Neural progenitor cell (in vitro differentiated cells): ENCODE results near the gene CDKN1A. TPM values are rescaled to one million over a fixed set of nuclear protein-coding genes. Genes with fewer than 3 reads are reported as not detected.

ENCODE experiments used
- DNase-seq: peaks from one replicate; pipeline ENCODE4 v3.0.0-alpha.2; 2016; ENCODE audit warnings: low spot score
- H2AFZ ChIP-seq: fragments of 200-600 bp; sonication (generic); replicated peaks from 2 replicates; pipeline ENCODE4 v1.6.1; 2016; ENCODE audit warnings: antibody characterized with exemption
- H3F3A ChIP-seq: fragments of 200-600 bp; sonication (generic); 2 replicates; pipeline ENCODE4 v1.6.1; 2016; ENCODE audit warnings: antibody characterized with exemption, low read depth
- H3K27ac ChIP-seq: fragments of 200-600 bp; sonication (generic); 2 replicates; pipeline ENCODE4 v1.5.1; 2016; ENCODE audit warnings: mild to moderate bottlenecking
- H3K27me3 ChIP-seq: fragments of 200-600 bp; sonication (generic); 2 replicates; pipeline ENCODE4 v1.6.1; 2016; ENCODE audit warnings: mild to moderate bottlenecking, moderate library complexity
- H3K36me3 ChIP-seq: fragments of 200-600 bp; sonication (generic); 2 replicates; pipeline ENCODE4 v1.5.1; 2016
- H3K4me1 ChIP-seq: fragments of 200-600 bp; sonication (generic); 2 replicates; pipeline ENCODE4 v1.6.1; 2016; ENCODE audit warnings: mixed run types
- H3K4me2 ChIP-seq: fragments of 200-600 bp; sonication (generic); 2 replicates; pipeline ENCODE4 v1.6.1; 2016
- H3K4me3 ChIP-seq: fragments of 200-600 bp; sonication (generic); 2 replicates; pipeline ENCODE4 v1.5.1; 2016
- H3K79me2 ChIP-seq: fragments of 200-600 bp; sonication (generic); 2 replicates; pipeline ENCODE4 v1.6.1; 2016; ENCODE audit warnings: low read depth
- H3K9ac ChIP-seq: fragments of 200-600 bp; sonication (generic); 2 replicates; pipeline ENCODE4 v1.6.1; 2016
- H3K9me3 ChIP-seq: fragments of 200-600 bp; sonication (generic); 2 replicates; pipeline ENCODE4 v1.5.1; 2016; ENCODE audit warnings: low read depth
- H4K20me1 ChIP-seq: fragments of 200-600 bp; sonication (generic); 2 replicates; pipeline ENCODE4 v1.6.1; 2016; ENCODE audit warnings: low read depth
- H3K27ac Mint-ChIP-seq: 3 replicates; pipeline ENCODE4 v1.8.0; 2021; ENCODE audit warnings: mixed read lengths
- H3K27me3 Mint-ChIP-seq: 2 replicates; pipeline ENCODE4 v1.8.0; 2022; ENCODE audit warnings: low read depth, mild to moderate bottlenecking, inconsistent platforms, moderate library complexity, mixed read lengths; ENCODE audit not compliant: insufficient read depth
- H3K36me3 Mint-ChIP-seq: 3 replicates; pipeline ENCODE4 v1.8.0; 2021; ENCODE audit warnings: mixed read lengths
- H3K4me1 Mint-ChIP-seq: 3 replicates; pipeline ENCODE4 v1.8.0; 2021; ENCODE audit warnings: mixed read lengths
- H3K4me3 Mint-ChIP-seq: 3 replicates; pipeline ENCODE4 v1.8.0; 2021; ENCODE audit warnings: mild to moderate bottlenecking, moderate library complexity, mixed read lengths
- H3K9me3 Mint-ChIP-seq: 3 replicates; pipeline ENCODE4 v1.8.0; 2020; ENCODE audit warnings: mixed read lengths
- EZH2 ChIP-seq: fragments of 200-600 bp; sonication (generic); IDR thresholded peaks from 2 replicates; pipeline ENCODE4 v1.6.1; 2017; ENCODE audit warnings: antibody characterized with exemption, mild to moderate bottlenecking, moderate library complexity
- EZH2phosphoT487 ChIP-seq: fragments of 200-600 bp; sonication (generic); IDR thresholded peaks from 2 replicates; pipeline ENCODE4 v1.6.1; 2017; ENCODE audit warnings: antibody characterized with exemption
- total RNA-seq: library from RNA; depleted of rRNA; stranded (reverse); fragments of >200 nt; gene quantifications from 2 replicates; pipeline ENCODE4 v1.2.3, GENCODE V29; 2015; ENCODE audit warnings: low replicate concordance
- TF ChIP-seq, protein P1 (sequence below): fragments of 200-600 bp; sonication (generic); IDR thresholded peaks from 2 replicates; pipeline ENCODE4 v1.5.1; 2017; ENCODE audit warnings: antibody characterized with exemption, mild to moderate bottlenecking

The CDKN1A gene
- total RNA-seq, 1 donor from 2014 or later, result 7.0 TPM

DNA sequence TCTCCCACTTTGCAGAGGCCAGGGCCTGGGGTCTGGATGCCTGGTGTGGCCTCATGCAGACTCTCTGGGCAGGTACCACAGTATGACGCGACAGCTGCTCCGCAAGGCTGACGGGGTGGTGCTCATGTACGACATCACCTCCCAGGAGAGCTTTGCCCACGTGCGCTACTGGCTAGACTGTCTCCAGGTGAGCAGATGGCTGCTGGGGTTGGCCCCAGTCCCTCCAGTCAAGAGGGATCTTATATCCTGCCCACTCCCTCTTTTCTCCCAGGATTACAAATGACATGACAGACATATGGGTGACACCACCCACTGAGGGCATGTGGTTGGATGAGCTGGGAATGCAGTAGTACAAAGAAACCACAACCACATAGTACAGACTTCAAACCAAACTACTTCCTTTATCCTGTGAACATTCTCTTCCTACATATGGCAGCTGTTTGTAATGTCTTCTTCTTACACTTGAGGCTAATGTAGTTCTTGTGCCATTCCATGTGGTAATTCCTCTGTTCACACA, 49.0 kb downstream of the CDKN1A start:
- H3K36me3 ChIP-seq, result no peaks in the 10 kb centered on the region
- TF ChIP-seq, protein P1, sequence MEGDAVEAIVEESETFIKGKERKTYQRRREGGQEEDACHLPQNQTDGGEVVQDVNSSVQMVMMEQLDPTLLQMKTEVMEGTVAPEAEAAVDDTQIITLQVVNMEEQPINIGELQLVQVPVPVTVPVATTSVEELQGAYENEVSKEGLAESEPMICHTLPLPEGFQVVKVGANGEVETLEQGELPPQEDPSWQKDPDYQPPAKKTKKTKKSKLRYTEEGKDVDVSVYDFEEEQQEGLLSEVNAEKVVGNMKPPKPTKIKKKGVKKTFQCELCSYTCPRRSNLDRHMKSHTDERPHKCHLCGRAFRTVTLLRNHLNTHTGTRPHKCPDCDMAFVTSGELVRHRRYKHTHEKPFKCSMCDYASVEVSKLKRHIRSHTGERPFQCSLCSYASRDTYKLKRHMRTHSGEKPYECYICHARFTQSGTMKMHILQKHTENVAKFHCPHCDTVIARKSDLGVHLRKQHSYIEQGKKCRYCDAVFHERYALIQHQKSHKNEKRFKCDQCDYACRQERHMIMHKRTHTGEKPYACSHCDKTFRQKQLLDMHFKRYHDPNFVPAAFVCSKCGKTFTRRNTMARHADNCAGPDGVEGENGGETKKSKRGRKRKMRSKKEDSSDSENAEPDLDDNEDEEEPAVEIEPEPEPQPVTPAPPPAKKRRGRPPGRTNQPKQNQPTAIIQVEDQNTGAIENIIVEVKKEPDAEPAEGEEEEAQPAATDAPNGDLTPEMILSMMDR, result no peak
- TF ChIP-seq EZH2phosphoT487 (no peak), EZH2 (no peak)
- Mint-ChIP-seq H3K27me3 (peaks cover 6% of the 10 kb centered on the region), H3K9me3 (no peaks in the 10 kb centered on the region), H3K36me3 (no peaks in the 10 kb centered on the region), H3K4me3 (no peak overlapping the region), H3K27ac (no peak overlapping the region), H3K4me1 (peaks cover 39% of the 10 kb centered on the region)
- H3K9me3 ChIP-seq, result no peaks in the 10 kb centered on the region
- no peak overlapping the region for H3K4me2 ChIP-seq
- no peak overlapping the region for H3K9ac ChIP-seq
- peaks cover 8% of the 10 kb centered on the region for H3F3A ChIP-seq
- H3K4me1 ChIP-seq, result peaks cover 4% of the 10 kb centered on the region
- no peak for DNase-seq
- H3K27ac ChIP-seq, result no peak overlapping the region
- no peak overlapping the region for H2AFZ ChIP-seq
- H3K79me2 ChIP-seq, result no peaks in the 10 kb centered on the region
- no peaks in the 10 kb centered on the region for H4K20me1 ChIP-seq
- H3K4me3 ChIP-seq, result no peak overlapping the region
- H3K27me3 ChIP-seq, result no peaks in the 10 kb centered on the region

DNA sequence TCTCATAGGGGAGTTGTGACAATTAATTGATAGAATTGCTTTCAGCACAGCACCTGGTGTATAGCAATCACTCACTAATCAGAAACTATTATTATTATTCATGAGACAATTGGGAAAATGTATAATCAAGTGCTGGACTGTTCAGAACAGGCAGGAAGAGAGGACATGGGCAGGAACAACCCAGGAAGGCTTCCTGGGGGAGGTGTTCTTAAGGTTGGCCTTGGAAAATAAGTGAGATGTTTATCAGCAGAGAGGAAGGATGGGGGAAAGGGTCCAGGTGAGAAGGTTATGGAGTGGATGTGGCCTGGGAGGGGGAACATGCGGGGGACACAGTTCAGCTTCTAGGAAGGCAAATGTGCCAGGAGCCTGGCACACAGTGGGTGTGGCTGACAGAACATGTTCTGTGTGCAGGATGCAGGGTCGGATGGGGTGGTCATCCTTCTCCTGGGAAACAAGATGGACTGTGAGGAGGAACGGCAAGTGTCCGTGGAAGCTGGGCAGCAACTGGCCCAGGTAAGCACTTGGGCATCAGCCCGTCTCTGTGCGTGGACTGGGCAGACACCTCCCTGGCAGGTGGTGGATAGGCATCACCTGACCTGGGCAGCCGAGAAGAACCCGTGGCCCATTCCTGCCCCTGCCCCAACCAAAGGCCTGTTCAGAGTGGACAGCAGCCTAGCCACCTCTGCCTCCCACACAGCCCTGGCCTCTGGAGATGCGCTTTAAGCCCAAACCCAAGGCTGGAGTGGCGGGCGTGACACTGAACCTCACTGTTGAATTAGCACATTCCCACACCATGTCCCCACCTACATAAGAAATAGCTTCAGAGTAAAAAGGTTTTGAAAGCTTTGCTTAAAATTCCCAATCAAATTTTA, 50.0 kb downstream of the CDKN1A start:
- Mint-ChIP-seq H3K4me3 (no peak overlapping the region), H3K27me3 (peaks cover 6% of the 10 kb centered on the region), H3K9me3 (no peaks in the 10 kb centered on the region), H3K27ac (no peak overlapping the region), H3K36me3 (no peaks in the 10 kb centered on the region), H3K4me1 (peaks cover 39% of the 10 kb centered on the region)
- Histone ChIP-seq H2AFZ (no peak overlapping the region), H3K9ac (no peak overlapping the region), H3K4me1 (peaks cover 4% of the 10 kb centered on the region), H4K20me1 (no peaks in the 10 kb centered on the region), H3F3A (peaks cover 8% of the 10 kb centered on the region), H3K79me2 (no peaks in the 10 kb centered on the region), H3K4me2 (no peak overlapping the region), H3K27ac (no peak overlapping the region), H3K36me3 (no peaks in the 10 kb centered on the region), H3K27me3 (no peaks in the 10 kb centered on the region), H3K9me3 (no peaks in the 10 kb centered on the region), H3K4me3 (no peak overlapping the region)
- no peak for DNase-seq
- no peak for TF ChIP-seq EZH2
- TF ChIP-seq, protein P1, result no peak
- no peak for TF ChIP-seq EZH2phosphoT487

DNA sequence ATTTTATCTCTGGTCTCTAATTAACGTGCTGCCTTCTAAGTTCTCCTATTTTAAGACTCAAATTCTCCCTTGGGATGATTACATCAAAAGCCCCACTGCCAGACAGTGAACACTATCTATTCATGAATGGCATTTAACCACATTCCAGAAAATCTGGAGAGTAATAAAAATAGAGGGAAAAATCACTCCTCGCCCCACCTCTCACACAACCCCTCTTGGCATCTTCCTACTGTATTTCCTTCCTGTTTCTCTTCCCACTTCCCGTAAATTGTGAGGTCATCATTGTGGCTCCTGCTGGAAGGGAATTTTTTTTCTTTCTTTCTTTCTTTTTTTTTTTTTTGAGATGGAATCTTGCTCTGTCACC, 50.6 kb downstream of the CDKN1A start:
- Mint-ChIP-seq H3K9me3 (no peaks in the 10 kb centered on the region), H3K36me3 (no peaks in the 10 kb centered on the region), H3K4me1 (peaks cover 39% of the 10 kb centered on the region), H3K27ac (no peak overlapping the region), H3K27me3 (peaks cover 11% of the 10 kb centered on the region), H3K4me3 (no peak overlapping the region)
- no peak overlapping the region for H3K9ac ChIP-seq
- peaks cover 8% of the 10 kb centered on the region for H3F3A ChIP-seq
- no peak for TF ChIP-seq EZH2
- TF ChIP-seq EZH2phosphoT487, result no peak
- TF ChIP-seq, protein P1, result no peak
- no peak overlapping the region for H3K4me2 ChIP-seq
- H4K20me1 ChIP-seq, result no peaks in the 10 kb centered on the region
- no peak for DNase-seq
- no peak overlapping the region for H3K4me3 ChIP-seq
- H3K27ac ChIP-seq, result no peak overlapping the region
- peaks cover 4% of the 10 kb centered on the region for H3K4me1 ChIP-seq
- no peaks in the 10 kb centered on the region for H3K27me3 ChIP-seq
- no peaks in the 10 kb centered on the region for H3K36me3 ChIP-seq
- H3K79me2 ChIP-seq, result no peaks in the 10 kb centered on the region
- no peaks in the 10 kb centered on the region for H3K9me3 ChIP-seq
- no peak overlapping the region for H2AFZ ChIP-seq
